ENCODE measurements around the gene INTS6L.
"Not testable (repeated sequence)": the region's sequence is repeated elsewhere in the genome, so short reads cannot be mapped to it uniquely, and the experiment has no call there.

INTS6L gene

GRCh38 chrX:135547767-135548166 is 27.3 kb downstream of the INTS6L start:
- H3K27ac Mint-ChIP-seq: no peak overlapping the region
- no peaks in the 10 kb centered on the region for H3K9me3 Mint-ChIP-seq
- H3K4me1 Mint-ChIP-seq: peaks cover 11% of the 10 kb centered on the region
- H3K27me3 Mint-ChIP-seq: no peaks in the 10 kb centered on the region
- ATAC-seq (no peak), DNase-seq (no peak)
- H3K4me3 Mint-ChIP-seq: no peak overlapping the region

GRCh38 chrX:135549519-135549918 is 29.1 kb downstream of the INTS6L start:
- H3K27ac Mint-ChIP-seq: peak overlapping the region in 1 of 2 donors; percentile 52

GRCh38 chrX:135556055-135556454 is 35.6 kb downstream of the INTS6L start:
- no peak for DNase-seq
- no peak for ATAC-seq
- no peak overlapping the region for H3K27ac Mint-ChIP-seq

More at GRCh38 chrX:135549519-135549918, 29.1 kb downstream of the INTS6L start:
- no peaks in the 10 kb centered on the region for H3K27me3 Mint-ChIP-seq
- DNase-seq (no peak), ATAC-seq (no peak)
- no peaks in the 10 kb centered on the region for H3K9me3 Mint-ChIP-seq
- H3K4me1 Mint-ChIP-seq: peaks cover 3% of the 10 kb centered on the region
- no peak overlapping the region for H3K4me3 Mint-ChIP-seq

GRCh38 chrX:135557344-135557743 is 36.9 kb downstream of the INTS6L start:
- no peak for DNase-seq
- H3K4me3 Mint-ChIP-seq: no peak overlapping the region
- H3K27ac Mint-ChIP-seq: no peak overlapping the region

More at GRCh38 chrX:135556055-135556454, 35.6 kb downstream of the INTS6L start:
- no peaks in the 10 kb centered on the region for H3K9me3 Mint-ChIP-seq
- H3K4me1 Mint-ChIP-seq: no peaks in the 10 kb centered on the region
- H3K27me3 Mint-ChIP-seq: no peaks in the 10 kb centered on the region
- H3K4me3 Mint-ChIP-seq: no peak overlapping the region

GRCh38 chrX:135572436-135572835 is 52.0 kb downstream of the INTS6L start:
- ATAC-seq (no peak), DNase-seq (no peak)
- H3K27ac Mint-ChIP-seq: no peak overlapping the region
- no peak overlapping the region for H3K4me3 Mint-ChIP-seq
- peaks cover 14% of the 10 kb centered on the region for H3K4me1 Mint-ChIP-seq
- H3K27me3 Mint-ChIP-seq: no peaks in the 10 kb centered on the region
- no peaks in the 10 kb centered on the region for H3K9me3 Mint-ChIP-seq

More at GRCh38 chrX:135557344-135557743, 36.9 kb downstream of the INTS6L start:
- H3K27me3 Mint-ChIP-seq: no peaks in the 10 kb centered on the region
- peaks cover 0 to 7% of the 10 kb centered on the region in 2 donors for H3K9me3 Mint-ChIP-seq
- no peaks in the 10 kb centered on the region for H3K4me1 Mint-ChIP-seq
- ATAC-seq: no peak

- Mint-ChIP-seq H3K9me3 (no peaks in the 10 kb centered on the region), H3K4me1 (peaks cover 7% of the 10 kb centered on the region), H3K27ac (no peak overlapping the region), H3K27me3 (no peaks in the 10 kb centered on the region), H3K4me3 (no peak overlapping the region)
- no peak for ATAC-seq
- no peak for DNase-seq
These were observed 61.0 kb downstream of the INTS6L start for GRCh38 chrX:135581496-135581895.

- Mint-ChIP-seq H3K27me3 (peaks cover 6% of the 10 kb centered on the region), H3K4me3 (no peak overlapping the region), H3K4me1 (no peaks in the 10 kb centered on the region)
These were observed 64.7 kb downstream of the INTS6L start for GRCh38 chrX:135585153-135585552.

GRCh38 chrX:135591871-135592270 is 71.4 kb downstream of the INTS6L start:
- Mint-ChIP-seq H3K27ac (no peak overlapping the region), H3K27me3 (peaks cover 13% of the 10 kb centered on the region), H3K4me1 (no peaks in the 10 kb centered on the region), H3K9me3 (no peaks in the 10 kb centered on the region), H3K4me3 (no peak overlapping the region)
- no peak for DNase-seq
- no peak for ATAC-seq

More at GRCh38 chrX:135585153-135585552, 64.7 kb downstream of the INTS6L start:
- no peaks in the 10 kb centered on the region for H3K9me3 Mint-ChIP-seq
- DNase-seq (no peak), ATAC-seq (no peak)
- peak overlapping the region; percentile 71 to 79 for H3K27ac Mint-ChIP-seq

GRCh38 chrX:135594049-135594448 is 73.6 kb downstream of the INTS6L start:
- not testable (repeated sequence) for DNase-seq, H3K9me3 Mint-ChIP-seq, ATAC-seq, H3K27ac Mint-ChIP-seq, H3K4me1 Mint-ChIP-seq, H3K4me3 Mint-ChIP-seq
- H3K27me3 Mint-ChIP-seq: peaks cover 13% of the 10 kb centered on the region

GRCh38 chrX:135594453-135594852 is 74.0 kb downstream of the INTS6L start:
- H3K9me3 Mint-ChIP-seq, DNase-seq, ATAC-seq, H3K4me1 Mint-ChIP-seq, H3K27ac Mint-ChIP-seq, H3K4me3 Mint-ChIP-seq: not testable (repeated sequence)
- H3K27me3 Mint-ChIP-seq: peaks cover 13% of the 10 kb centered on the region

- peaks cover 7% of the 10 kb centered on the region for H3K27me3 Mint-ChIP-seq
- DNase-seq: no peak
- no peaks in the 10 kb centered on the region for H3K4me1 Mint-ChIP-seq
- no peaks in the 10 kb centered on the region for H3K9me3 Mint-ChIP-seq
- ATAC-seq: no peak
- no peak overlapping the region for H3K4me3 Mint-ChIP-seq
- H3K27ac Mint-ChIP-seq: no peak overlapping the region
These were observed 75.1 kb downstream of the INTS6L start for GRCh38 chrX:135595543-135595942.

GRCh38 chrX:135596495-135596894 is 76.0 kb downstream of the INTS6L start:
- Mint-ChIP-seq H3K4me1 (no peaks in the 10 kb centered on the region), H3K27me3 (peaks cover 7% of the 10 kb centered on the region), H3K4me3 (no peak overlapping the region), H3K9me3 (no peaks in the 10 kb centered on the region), H3K27ac (no peak overlapping the region)
- ATAC-seq: peak; percentile 66
- DNase-seq: peak; percentile 8 to 50

- no peaks in the 10 kb centered on the region for H3K27me3 Mint-ChIP-seq
- no peak overlapping the region for H3K27ac Mint-ChIP-seq
- DNase-seq (no peak), ATAC-seq (no peak)
- H3K9me3 Mint-ChIP-seq: no peaks in the 10 kb centered on the region
- no peaks in the 10 kb centered on the region for H3K4me1 Mint-ChIP-seq
- H3K4me3 Mint-ChIP-seq: no peak overlapping the region
These were observed 85.4 kb downstream of the INTS6L start for GRCh38 chrX:135605906-135606305.

GRCh38 chrX:135624408-135625204 is 104.1 kb downstream of the INTS6L start:
- not testable (repeated sequence) for H3K9me3 Mint-ChIP-seq, H3K4me1 Mint-ChIP-seq, H3K4me3 Mint-ChIP-seq, H3K27ac Mint-ChIP-seq, H3K27me3 Mint-ChIP-seq, DNase-seq, ATAC-seq

GRCh38 chrX:135625995-135626394 is 105.5 kb downstream of the INTS6L start:
- Mint-ChIP-seq H3K4me1 (no peaks in the 10 kb centered on the region), H3K9me3 (no peaks in the 10 kb centered on the region), H3K27me3 (no peaks in the 10 kb centered on the region), H3K27ac (no peak overlapping the region), H3K4me3 (no peak overlapping the region)
- ATAC-seq: no peak
- DNase-seq: no peak

- Mint-ChIP-seq H3K9me3 (no peaks in the 10 kb centered on the region), H3K4me3 (no peak overlapping the region), H3K27ac (no peak overlapping the region), H3K27me3 (no peaks in the 10 kb centered on the region), H3K4me1 (no peaks in the 10 kb centered on the region)
- ATAC-seq (no peak), DNase-seq (no peak)
These were observed 108.9 kb downstream of the INTS6L start for GRCh38 chrX:135629342-135629741.

Data from stimulated activated naive CD8-positive, alpha-beta T cell treated with anti-CD3 and anti-CD28 coated beads, Interleukin-15, amount 100 ng/mL, for 72 hours (primary cell).